ENCODE data around the gene LIX1.

DNA sequence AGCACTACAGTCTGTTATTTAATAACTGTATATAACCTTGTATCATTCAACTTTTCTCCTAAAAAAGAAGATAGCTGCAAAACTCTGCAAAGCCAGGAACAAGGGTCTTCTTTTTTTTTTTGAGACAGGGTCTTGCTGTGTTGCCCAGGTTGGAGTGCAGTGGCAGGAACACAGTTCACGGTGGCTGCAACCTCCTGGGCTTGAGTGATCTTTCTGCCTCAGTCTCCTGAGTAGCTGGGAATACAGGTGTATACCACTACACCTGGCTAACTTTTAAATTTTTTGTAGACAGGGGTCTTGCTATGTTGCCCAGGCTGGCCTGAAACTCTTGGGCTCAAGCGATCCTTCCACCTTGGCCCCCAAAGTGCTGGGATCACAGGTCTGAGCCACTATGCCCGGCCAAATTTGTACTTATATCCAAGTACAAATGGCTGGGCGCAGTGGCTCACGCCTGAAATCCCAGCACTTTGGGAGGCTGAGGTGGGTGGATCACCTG is 21.4 kb upstream of the LIX1 start:
- TF ChIP-seq SRF (IDR thresholded peaks at IDR 0.05; ENCODE audit: low read depth, low read length) (no peak), EHMT2 (IDR thresholded peaks at IDR 0.05; ENCODE audit: borderline replicate concordance, low read depth, low read length) (no peak), ZBTB49 (CRISPR knock-in tag; IDR thresholded peaks at IDR 0.05; ENCODE audit: borderline replicate concordance) (no peak), RBFOX2 (IDR thresholded peaks at IDR 0.05; ENCODE audit: low read depth, low read length) (no peak)
